Measurements from ENCODE around the gene AANAT. TPM values are rescaled to one million over a fixed set of nuclear protein-coding genes. Genes with fewer than 3 reads are reported as not detected.

The AANAT gene
- total RNA-seq, 1 donor from 2014 or later, result not detected

- DNase-seq (ENCODE audit: extremely low read depth, low read depth, low spot score), result no peak
Measured at GRCh38 chr17:76441686-76442340, 25.6 kb upstream of the AANAT start.

- DNase-seq (ENCODE audit: extremely low read depth, low read depth, low spot score), result no peak
Measured at GRCh38 chr17:76442341-76443338, 24.8 kb upstream of the AANAT start.

GRCh38 chr17:76444518-76445311, 22.7 kb upstream of the AANAT start:
- no peak for DNase-seq (ENCODE audit: extremely low read depth, low read depth, low spot score)

- DNase-seq (ENCODE audit: extremely low read depth, low read depth, low spot score), result no peak
Measured at GRCh38 chr17:76445697-76446448, 21.5 kb upstream of the AANAT start.

- no peak for DNase-seq (ENCODE audit: extremely low read depth, low read depth, low spot score)
Measured at GRCh38 chr17:76446449-76447231, 20.8 kb upstream of the AANAT start.

GRCh38 chr17:76447931-76448652, 19.3 kb upstream of the AANAT start:
- no peak for DNase-seq (ENCODE audit: extremely low read depth, low read depth, low spot score)

- no peak for DNase-seq (ENCODE audit: extremely low read depth, low read depth, low spot score)
Measured at GRCh38 chr17:76449126-76449525, 18.3 kb upstream of the AANAT start.

GRCh38 chr17:76451506-76451905, 15.9 kb upstream of the AANAT start:
- DNase-seq (ENCODE audit: extremely low read depth, low read depth, low spot score), result no peak

GRCh38 chr17:76452127-76452659, 15.2 kb upstream of the AANAT start:
- DNase-seq (ENCODE audit: extremely low read depth, low read depth, low spot score), result no peak

- no peak for DNase-seq (ENCODE audit: extremely low read depth, low read depth, low spot score)
Measured at GRCh38 chr17:76452660-76453430, 14.6 kb upstream of the AANAT start, which contains the start of gene UBE2O. TSS of gene UBE2O (minus strand) at chr17:76453152. CDS start at chr17:76453141, 11 bp downstream.

- DNase-seq (ENCODE audit: extremely low read depth, low read depth, low spot score), result no peak
Measured at GRCh38 chr17:76453431-76453743, 14.0 kb upstream of the AANAT start.

GRCh38 chr17:76458580-76459490, 8.6 kb upstream of the AANAT start:
- no peak for DNase-seq (ENCODE audit: extremely low read depth, low read depth, low spot score)

- no peak for DNase-seq (ENCODE audit: extremely low read depth, low read depth, low spot score)
Measured at GRCh38 chr17:76459674-76460073, 7.7 kb upstream of the AANAT start.

GRCh38 chr17:76461765-76462555, 5.4 kb upstream of the AANAT start:
- no peak for DNase-seq (ENCODE audit: extremely low read depth, low read depth, low spot score)

- DNase-seq (ENCODE audit: extremely low read depth, low read depth, low spot score), result no peak
Measured at GRCh38 chr17:76462556-76463290, 4.7 kb upstream of the AANAT start.

GRCh38 chr17:76466775-76467130, 650 bp upstream of the AANAT start:
- DNase-seq (ENCODE audit: extremely low read depth, low read depth, low spot score), result no peak

All from glomerular endothelial cell (primary cell).